IgD-negative memory B cell (primary cell): ENCODE results near the gene BRAP. TPM values are rescaled to one million over a fixed set of nuclear protein-coding genes. Genes with fewer than 3 reads are reported as not detected.
"Not testable (repeated sequence)": the region's sequence is repeated elsewhere in the genome, so short reads cannot be mapped to it uniquely, and the experiment has no call there.

Experiments
- H3K27ac Mint-ChIP-seq, 3 donors: one replicate each; pipeline ENCODE4 v1.8.0; 2020 to 2022; ENCODE audit warnings: mild to moderate bottlenecking in 3 of 3, mixed read lengths in 3 of 3, moderate library complexity in 1 of 3
- H3K27me3 Mint-ChIP-seq: one replicate; pipeline ENCODE4 v1.8.0; 2021; ENCODE audit warnings: mixed read lengths
- H3K36me3 Mint-ChIP-seq: one replicate; pipeline ENCODE4 v1.8.0; 2020; ENCODE audit warnings: mild to moderate bottlenecking, mixed read lengths
- H3K4me1 Mint-ChIP-seq, 3 donors: one replicate each; pipeline ENCODE4 v1.8.0; 2020 to 2022; ENCODE audit warnings: mixed read lengths in 3 of 3, mild to moderate bottlenecking in 1 of 3
- H3K4me3 Mint-ChIP-seq, 4 donors: one replicate each; pipeline ENCODE4 v1.8.0; 2020 to 2022; ENCODE audit warnings: mild to moderate bottlenecking in 4 of 4, mixed read lengths in 4 of 4, moderate library complexity in 3 of 4
- H3K9me3 Mint-ChIP-seq, 3 donors: one replicate each; pipeline ENCODE4 v1.8.0; 2020 to 2021; ENCODE audit warnings: mixed read lengths in 3 of 3, mild to moderate bottlenecking in 1 of 3
- polyA plus RNA-seq: library from polyadenylated mRNA; unstranded; fragments of 300-500 nt; fragmentation: Illumina TruSeq; gene quantifications from one replicate; pipeline ENCODE4 v1.2.3, GENCODE V29; 2021

BRAP gene
- polyA plus RNA-seq, 1 donor from 2014 or later = 20.5 TPM

DNA sequence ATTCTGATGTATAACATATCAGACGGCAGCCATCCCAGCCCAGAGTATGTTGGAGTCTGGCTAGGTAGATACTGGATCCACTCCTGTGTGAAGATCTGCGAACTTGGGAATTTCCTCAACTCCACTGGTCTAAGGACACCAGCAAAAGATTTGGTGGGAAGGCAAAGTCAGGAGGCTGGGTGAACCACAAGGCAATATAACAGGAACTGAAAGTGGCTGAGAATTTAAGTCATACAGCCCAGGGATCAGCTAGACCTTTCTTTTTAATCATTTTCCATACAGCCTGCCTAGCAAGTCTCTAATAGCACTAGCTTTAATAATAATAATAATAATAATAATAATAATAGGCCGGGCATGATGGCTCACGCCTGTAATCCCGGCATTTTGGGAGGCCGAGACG is 34.8 kb downstream of the BRAP start:
- H3K27ac Mint-ChIP-seq = no peak overlapping the region
- no peaks in the 10 kb centered on the region for H3K9me3 Mint-ChIP-seq
- peaks cover 10% of the 10 kb centered on the region for H3K36me3 Mint-ChIP-seq
- no peak overlapping the region for H3K4me3 Mint-ChIP-seq
- no peaks in the 10 kb centered on the region for H3K27me3 Mint-ChIP-seq
- H3K4me1 Mint-ChIP-seq = no peaks in the 10 kb centered on the region

DNA sequence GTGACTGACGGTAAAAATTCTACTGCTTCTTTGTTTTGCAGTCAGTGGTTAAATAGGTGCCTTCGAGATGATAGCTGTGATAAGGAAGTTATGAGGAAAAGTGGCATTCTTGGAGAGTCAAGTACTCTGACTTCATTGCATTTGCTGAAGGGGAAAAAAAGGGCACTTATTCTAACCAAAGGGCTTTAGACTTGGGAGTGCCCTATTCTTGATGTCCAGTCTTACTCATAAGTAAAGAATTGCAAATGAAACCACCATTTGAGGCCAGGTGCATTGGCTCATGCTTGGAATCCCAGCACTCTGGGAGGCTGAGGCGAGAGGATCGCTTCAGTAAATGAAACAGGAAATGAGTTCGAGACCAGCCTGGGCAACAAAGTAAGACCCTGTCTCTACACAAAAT is 40.3 kb downstream of the BRAP start:
- no peaks in the 10 kb centered on the region for H3K9me3 Mint-ChIP-seq
- H3K36me3 Mint-ChIP-seq = peaks cover 7% of the 10 kb centered on the region
- H3K4me3 Mint-ChIP-seq = no peak overlapping the region
- H3K27ac Mint-ChIP-seq = no peak overlapping the region
- no peaks in the 10 kb centered on the region for H3K27me3 Mint-ChIP-seq
- no peaks in the 10 kb centered on the region for H3K4me1 Mint-ChIP-seq

DNA sequence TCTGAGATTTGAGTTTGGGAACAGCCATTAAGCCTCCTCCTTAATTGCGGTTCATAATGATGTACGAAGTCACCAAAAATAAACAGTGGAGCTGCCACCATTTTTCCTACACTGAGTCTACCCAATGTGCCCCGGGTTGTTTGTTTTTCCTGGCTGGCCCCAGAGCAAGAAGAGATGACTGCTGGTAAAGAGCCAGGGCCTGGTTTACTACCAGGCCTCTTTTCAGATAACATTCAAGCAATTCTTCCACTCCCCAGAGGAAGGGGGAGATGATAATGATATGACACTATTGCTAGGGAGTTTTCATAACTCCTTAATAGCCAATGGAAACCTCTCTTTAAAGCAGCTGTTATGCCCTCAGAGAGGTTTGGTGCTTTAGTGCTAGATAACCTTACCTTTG is 42.3 kb downstream of the BRAP start:
- Mint-ChIP-seq H3K27ac (peak overlapping the region in 1 of 3 donors; percentile 53), H3K4me3 (no peak overlapping the region), H3K36me3 (peaks cover 4% of the 10 kb centered on the region)

GRCh38 chr12:111642681-111643426 is 42.9 kb downstream of the BRAP start:
- Mint-ChIP-seq H3K4me3 (no peak overlapping the region), H3K9me3 (no peaks in the 10 kb centered on the region), H3K36me3 (peaks cover 4% of the 10 kb centered on the region), H3K27me3 (no peaks in the 10 kb centered on the region), H3K27ac (no peak overlapping the region), H3K4me1 (peaks cover 0 to 1% (median 0%) of the 10 kb centered on the region in 3 donors)

More for the DNA sequence above, 42.3 kb downstream of the BRAP start:
- Mint-ChIP-seq H3K4me1 (peaks cover 0 to 1% (median 0%) of the 10 kb centered on the region in 3 donors), H3K27me3 (no peaks in the 10 kb centered on the region), H3K9me3 (no peaks in the 10 kb centered on the region)

- Mint-ChIP-seq H3K27me3 (no peaks in the 10 kb centered on the region), H3K9me3 (no peaks in the 10 kb centered on the region), H3K4me1 (peaks cover 0 to 3% (median 3%) of the 10 kb centered on the region in 3 donors), H3K36me3 (no peaks in the 10 kb centered on the region), H3K4me3 (no peak overlapping the region), H3K27ac (peak overlapping the region in 1 of 3 donors; percentile 23)
Measured at GRCh38 chr12:111640506-111640905, 45.2 kb downstream of the BRAP start.

DNA sequence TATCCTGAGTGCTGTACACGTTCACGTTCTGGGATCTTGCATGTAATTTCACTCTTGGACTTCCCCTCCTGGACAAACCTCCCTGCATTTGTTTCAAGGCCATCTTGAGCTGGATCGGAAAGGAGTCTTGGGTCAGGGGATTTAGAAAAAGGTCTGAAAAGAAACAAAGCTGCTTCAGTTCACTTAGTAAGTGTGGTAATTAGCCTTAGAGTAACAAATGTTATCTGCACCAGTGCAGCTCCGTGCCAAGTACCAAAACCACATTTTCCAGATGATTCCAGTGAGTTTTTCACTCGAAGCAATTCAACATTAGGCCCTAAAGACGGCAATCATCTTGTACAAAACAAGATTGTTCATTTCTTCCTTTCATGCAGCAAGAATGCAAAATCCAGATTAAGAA is 47.2 kb downstream of the BRAP start:
- Mint-ChIP-seq H3K27me3 (no peaks in the 10 kb centered on the region), H3K36me3 (no peaks in the 10 kb centered on the region), H3K4me1 (peaks cover 0 to 4% (median 3%) of the 10 kb centered on the region in 3 donors), H3K9me3 (no peaks in the 10 kb centered on the region), H3K4me3 (no peak overlapping the region), H3K27ac (peak overlapping the region in 1 of 3 donors; percentile 29)

GRCh38 chr12:111636209-111636945 is 49.4 kb downstream of the BRAP start:
- H3K4me3 Mint-ChIP-seq = no peak overlapping the region
- H3K36me3 Mint-ChIP-seq = no peaks in the 10 kb centered on the region
- H3K27me3 Mint-ChIP-seq = no peaks in the 10 kb centered on the region
- peaks cover 0 to 4% (median 3%) of the 10 kb centered on the region in 3 donors for H3K4me1 Mint-ChIP-seq
- H3K9me3 Mint-ChIP-seq = no peaks in the 10 kb centered on the region
- H3K27ac Mint-ChIP-seq = no peak overlapping the region

- Mint-ChIP-seq H3K4me3 (no peak overlapping the region), H3K4me1 (peaks cover 0 to 4% (median 3%) of the 10 kb centered on the region in 3 donors), H3K9me3 (no peaks in the 10 kb centered on the region), H3K27me3 (no peaks in the 10 kb centered on the region), H3K27ac (peak overlapping the region in 1 of 3 donors; percentile 16), H3K36me3 (no peaks in the 10 kb centered on the region)
Measured at GRCh38 chr12:111635524-111635923, 50.2 kb downstream of the BRAP start.

GRCh38 chr12:111628505-111629260 is 57.1 kb downstream of the BRAP start:
- Mint-ChIP-seq H3K4me1 (peaks cover 0 to 1% (median 0%) of the 10 kb centered on the region in 3 donors), H3K27me3 (peaks cover 4% of the 10 kb centered on the region), H3K4me3 (no peak overlapping the region), H3K9me3 (peaks cover 0 to 1% (median 0%) of the 10 kb centered on the region in 3 donors), H3K36me3 (no peaks in the 10 kb centered on the region), H3K27ac (no peak overlapping the region)

- Mint-ChIP-seq H3K36me3 (no peaks in the 10 kb centered on the region), H3K9me3 (peaks cover 0 to 1% (median 0%) of the 10 kb centered on the region in 3 donors), H3K4me3 (no peak overlapping the region), H3K27me3 (peaks cover 4% of the 10 kb centered on the region), H3K27ac (peak overlapping the region in 1 of 3 donors; percentile 6), H3K4me1 (peaks cover 0 to 1% (median 0%) of the 10 kb centered on the region in 3 donors)
Measured at GRCh38 chr12:111626230-111626629, 59.5 kb downstream of the BRAP start.

DNA sequence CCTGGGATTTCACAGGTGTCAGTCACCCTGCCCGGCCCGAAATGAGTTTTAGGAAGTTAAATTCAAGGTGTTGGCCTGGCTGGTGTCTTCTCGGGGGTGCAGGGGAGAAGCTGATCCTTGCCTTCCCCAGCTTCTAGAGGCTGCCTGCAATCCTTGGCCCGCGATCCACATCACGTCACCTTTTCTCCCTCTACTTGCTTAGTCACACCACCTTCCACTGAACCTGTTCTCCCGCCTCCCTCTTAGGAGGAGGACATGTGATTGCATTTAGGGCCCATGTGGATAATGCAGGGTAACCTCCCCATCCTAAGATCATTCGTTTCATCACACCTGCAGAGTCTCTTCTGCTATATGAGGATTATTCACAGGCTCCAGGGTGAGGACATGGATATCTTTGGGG is 61.2 kb downstream of the BRAP start:
- H3K27ac Mint-ChIP-seq = peak overlapping the region in 1 of 3 donors; percentile 80
- no peaks in the 10 kb centered on the region for H3K36me3 Mint-ChIP-seq
- peaks cover 4% of the 10 kb centered on the region for H3K27me3 Mint-ChIP-seq
- H3K4me1 Mint-ChIP-seq = peaks cover 0 to 1% (median 0%) of the 10 kb centered on the region in 3 donors
- peaks cover 0 to 1% (median 0%) of the 10 kb centered on the region in 3 donors for H3K9me3 Mint-ChIP-seq
- H3K4me3 Mint-ChIP-seq = no peak overlapping the region

DNA sequence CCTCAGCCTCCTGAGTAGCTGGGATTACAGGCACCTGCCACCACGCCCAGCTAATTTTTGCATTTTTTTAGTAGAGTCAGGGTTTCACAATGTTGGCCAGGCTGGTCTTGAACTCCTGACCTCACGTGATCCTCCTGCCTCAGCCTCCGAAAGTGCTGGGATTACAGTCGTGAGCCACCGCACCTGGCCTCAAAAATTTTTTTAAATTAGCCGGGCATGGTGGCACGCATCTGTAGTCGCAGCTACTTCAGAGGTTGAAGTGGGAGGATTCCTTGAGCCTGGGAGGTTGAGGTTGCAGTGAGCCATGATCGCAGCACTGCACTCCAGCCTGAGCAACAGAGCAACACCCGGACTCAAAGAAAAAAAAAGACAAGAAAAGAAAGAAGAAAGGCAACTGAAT is 67.9 kb downstream of the BRAP start:
- not testable (repeated sequence) for H3K27me3 Mint-ChIP-seq, H3K27ac Mint-ChIP-seq, H3K36me3 Mint-ChIP-seq, H3K4me1 Mint-ChIP-seq, H3K9me3 Mint-ChIP-seq, H3K4me3 Mint-ChIP-seq

DNA sequence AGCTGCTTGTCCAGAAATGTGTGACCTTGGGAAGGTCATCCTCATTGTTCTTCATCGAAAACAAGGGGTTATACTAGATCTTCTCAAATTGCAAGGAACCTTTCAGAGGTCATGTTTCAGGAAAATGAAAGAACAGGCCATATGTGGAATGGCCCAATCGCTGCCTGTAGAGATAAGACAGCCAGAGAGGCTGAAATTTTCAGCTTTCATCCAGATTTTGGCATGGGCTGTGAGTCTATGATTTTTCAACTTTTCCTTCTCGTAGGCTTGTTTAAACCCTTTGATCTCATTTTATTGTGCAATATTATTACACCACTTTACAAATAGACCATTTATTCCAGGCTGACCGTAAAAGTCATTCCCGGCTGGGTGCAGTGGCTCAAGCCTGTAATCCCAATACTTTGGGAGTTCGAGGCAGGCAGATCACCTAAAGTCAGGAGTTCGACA is 69.6 kb downstream of the BRAP start:
- no peak overlapping the region for H3K4me3 Mint-ChIP-seq
- H3K36me3 Mint-ChIP-seq = no peaks in the 10 kb centered on the region
- no peaks in the 10 kb centered on the region for H3K4me1 Mint-ChIP-seq
- no peak overlapping the region for H3K27ac Mint-ChIP-seq
- no peaks in the 10 kb centered on the region for H3K27me3 Mint-ChIP-seq
- H3K9me3 Mint-ChIP-seq = no peaks in the 10 kb centered on the region

GRCh38 chr12:111607239-111607638 is 78.5 kb downstream of the BRAP start:
- Mint-ChIP-seq H3K36me3 (no peaks in the 10 kb centered on the region), H3K27me3 (peaks cover 2% of the 10 kb centered on the region), H3K9me3 (no peaks in the 10 kb centered on the region), H3K27ac (no peak overlapping the region), H3K4me1 (peaks cover 0 to 1% (median 0%) of the 10 kb centered on the region in 3 donors), H3K4me3 (no peak overlapping the region)

DNA sequence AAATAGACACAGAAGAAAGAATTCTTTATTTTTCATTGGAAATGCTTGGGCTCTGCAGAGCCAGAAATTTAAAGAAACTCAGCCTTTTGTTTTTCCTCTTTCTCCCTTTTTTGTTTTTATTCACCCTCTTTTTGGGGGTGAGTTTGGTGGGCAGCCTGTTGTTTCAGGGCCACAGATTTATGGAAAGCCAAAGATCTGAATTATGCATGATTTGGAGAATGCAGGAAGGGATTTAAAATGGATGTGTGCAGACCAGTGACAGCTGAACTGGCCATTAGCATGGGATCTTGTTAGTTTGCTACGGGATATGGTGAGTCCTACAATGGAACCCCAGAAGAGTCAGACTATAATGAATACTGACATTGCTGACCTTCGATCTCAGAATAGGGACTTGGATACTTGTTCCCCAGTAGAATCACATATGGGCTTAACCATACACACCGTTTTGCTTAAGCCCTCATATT is 79.0 kb downstream of the BRAP start:
- peak overlapping the region in 1 of 3 donors; percentile 65 for H3K27ac Mint-ChIP-seq
- no peaks in the 10 kb centered on the region for H3K36me3 Mint-ChIP-seq
- peaks cover 2% of the 10 kb centered on the region for H3K27me3 Mint-ChIP-seq
- H3K4me1 Mint-ChIP-seq = peaks cover 0 to 1% (median 0%) of the 10 kb centered on the region in 3 donors
- H3K4me3 Mint-ChIP-seq = no peak overlapping the region
- no peaks in the 10 kb centered on the region for H3K9me3 Mint-ChIP-seq
